ENCODE data around the gene OLFM2. TPM values are rescaled to one million over a fixed set of nuclear protein-coding genes. Genes with fewer than 3 reads are reported as not detected.
"Not testable (repeated sequence)": the region's sequence is repeated elsewhere in the genome, so short reads cannot be mapped to it uniquely, and the experiment has no call there.

OLFM2 gene
- total and polyA plus RNA-seq, 8 donors, result 2.4 to 27.4 (median 8.7) TPM

DNA sequence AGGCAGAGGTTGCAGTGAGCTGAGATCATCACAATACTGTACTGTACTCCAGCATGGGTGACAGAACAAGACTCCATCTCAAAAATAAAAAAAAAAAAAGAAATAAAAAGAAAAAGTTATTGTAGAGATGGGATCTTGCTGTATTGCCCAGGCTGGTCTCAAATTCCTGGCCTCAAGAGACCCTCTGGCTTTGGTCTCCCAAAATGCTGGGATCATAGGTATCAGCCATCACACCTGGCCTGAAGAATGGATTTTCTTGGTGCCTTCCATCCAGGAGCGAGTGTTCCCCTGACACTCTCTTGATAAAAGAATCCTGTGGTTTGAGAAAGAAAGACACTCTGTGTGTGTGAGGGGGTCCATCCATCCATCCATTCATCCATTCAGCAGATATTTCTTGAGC, 4.7 kb downstream of the OLFM2 start:
- H3K27ac ChIP-seq, result no peak overlapping the region
- peaks cover 0 to 4% (median 0%) of the 10 kb centered on the region in 3 donors for H3K4me1 ChIP-seq
- no peak for FAIRE-seq
- no peak overlapping the region for H3K4me3 ChIP-seq
- 83 to 88% methylated on average over 1 of the region's 1 CpG for WGBS, 2 donors
- DNase-seq, result no peak
- ATAC-seq, result no peak
- intact Hi-C loops (cut with DNase I), result loop anchor here in 2 of 3 donors (5.0 to 10.0 kb wide), 4 partner anchors 93 to 463 kb away; no protein-coding TSS in a partner anchor
- TF ChIP-seq, protein P1, sequence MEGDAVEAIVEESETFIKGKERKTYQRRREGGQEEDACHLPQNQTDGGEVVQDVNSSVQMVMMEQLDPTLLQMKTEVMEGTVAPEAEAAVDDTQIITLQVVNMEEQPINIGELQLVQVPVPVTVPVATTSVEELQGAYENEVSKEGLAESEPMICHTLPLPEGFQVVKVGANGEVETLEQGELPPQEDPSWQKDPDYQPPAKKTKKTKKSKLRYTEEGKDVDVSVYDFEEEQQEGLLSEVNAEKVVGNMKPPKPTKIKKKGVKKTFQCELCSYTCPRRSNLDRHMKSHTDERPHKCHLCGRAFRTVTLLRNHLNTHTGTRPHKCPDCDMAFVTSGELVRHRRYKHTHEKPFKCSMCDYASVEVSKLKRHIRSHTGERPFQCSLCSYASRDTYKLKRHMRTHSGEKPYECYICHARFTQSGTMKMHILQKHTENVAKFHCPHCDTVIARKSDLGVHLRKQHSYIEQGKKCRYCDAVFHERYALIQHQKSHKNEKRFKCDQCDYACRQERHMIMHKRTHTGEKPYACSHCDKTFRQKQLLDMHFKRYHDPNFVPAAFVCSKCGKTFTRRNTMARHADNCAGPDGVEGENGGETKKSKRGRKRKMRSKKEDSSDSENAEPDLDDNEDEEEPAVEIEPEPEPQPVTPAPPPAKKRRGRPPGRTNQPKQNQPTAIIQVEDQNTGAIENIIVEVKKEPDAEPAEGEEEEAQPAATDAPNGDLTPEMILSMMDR (IDR thresholded peaks at IDR 0.05), result no peak
- no peaks in the 10 kb centered on the region for H3K36me3 ChIP-seq
- no peaks in the 10 kb centered on the region for H3K27me3 ChIP-seq
- no peaks in the 10 kb centered on the region for H3K9me3 ChIP-seq

DNA sequence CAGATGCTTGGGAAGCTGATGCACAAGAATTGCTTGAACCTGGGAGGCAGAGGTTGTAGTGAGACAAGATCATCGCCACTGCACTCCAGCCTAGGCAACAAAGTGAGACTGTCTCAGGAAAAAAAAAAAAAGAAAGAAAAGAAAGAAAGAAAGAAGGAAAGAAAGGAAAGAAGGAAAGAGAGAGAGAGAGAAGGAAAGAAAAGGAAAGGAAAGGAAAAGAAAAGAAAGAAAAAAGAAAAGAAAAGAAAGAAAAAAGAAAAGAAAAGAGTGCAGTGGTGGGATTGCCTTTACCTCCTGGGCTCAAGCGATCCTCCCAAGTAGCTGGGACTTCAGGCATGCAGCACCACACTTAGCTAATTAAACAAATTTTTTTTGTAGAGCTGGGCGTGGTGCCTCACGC, 12.9 kb downstream of the OLFM2 start:
- FAIRE-seq (no peak), DNase-seq (no peak), ATAC-seq (no peak)
- H3K9me3 ChIP-seq, result no peaks in the 10 kb centered on the region
- H3K4me3 ChIP-seq, result no peak overlapping the region
- no peaks in the 10 kb centered on the region for H3K27me3 ChIP-seq
- H3K27ac ChIP-seq, result no peak overlapping the region
- WGBS, 2 donors, result 82 to 89% methylated on average over 4 of the region's 4 CpGs
- H3K36me3 ChIP-seq, result no peaks in the 10 kb centered on the region
- intact Hi-C loops (cut with DNase I), result no loop called here
- TF ChIP-seq, protein P1 (IDR thresholded peaks at IDR 0.05), result no peak
- no peaks in the 10 kb centered on the region for H3K4me1 ChIP-seq

DNA sequence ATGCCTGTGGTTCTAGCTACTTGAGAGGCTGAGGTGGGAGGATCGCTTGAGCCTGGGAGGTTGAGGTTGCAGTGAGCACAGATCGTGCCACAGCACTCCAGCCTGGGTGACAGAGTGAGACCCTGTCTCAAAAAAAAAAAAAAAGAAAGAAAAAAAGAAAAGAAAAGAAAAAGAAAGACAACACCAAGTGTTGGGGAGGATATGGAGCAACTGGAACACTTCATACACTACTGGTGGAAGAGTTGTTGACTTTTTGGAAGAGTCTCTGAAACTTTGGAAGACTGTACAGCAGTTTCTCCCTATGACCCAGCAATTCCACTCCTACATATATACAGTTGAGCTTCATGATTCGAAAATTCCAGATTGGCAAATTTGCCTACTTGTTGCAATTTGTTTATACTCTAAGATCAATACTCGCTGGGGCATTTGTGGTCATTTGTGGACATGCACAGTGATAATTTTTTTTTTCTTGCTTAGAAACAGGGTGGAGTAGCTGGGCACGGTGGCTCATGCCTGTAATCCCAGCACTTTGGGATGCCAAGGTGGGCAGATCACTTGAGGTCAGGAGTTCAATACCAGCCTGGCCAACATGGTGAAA, 13.4 kb downstream of the OLFM2 start:
- FAIRE-seq; H3K36me3 ChIP-seq; H3K27me3 ChIP-seq; H3K27ac ChIP-seq; H3K4me1 ChIP-seq; DNase-seq; H3K4me3 ChIP-seq; ATAC-seq; intact Hi-C loops (cut with DNase I); H3K9me3 ChIP-seq: not testable (repeated sequence)
- WGBS, 2 donors, result 73 to 76% methylated on average over 5 of the region's 5 CpGs

DNA sequence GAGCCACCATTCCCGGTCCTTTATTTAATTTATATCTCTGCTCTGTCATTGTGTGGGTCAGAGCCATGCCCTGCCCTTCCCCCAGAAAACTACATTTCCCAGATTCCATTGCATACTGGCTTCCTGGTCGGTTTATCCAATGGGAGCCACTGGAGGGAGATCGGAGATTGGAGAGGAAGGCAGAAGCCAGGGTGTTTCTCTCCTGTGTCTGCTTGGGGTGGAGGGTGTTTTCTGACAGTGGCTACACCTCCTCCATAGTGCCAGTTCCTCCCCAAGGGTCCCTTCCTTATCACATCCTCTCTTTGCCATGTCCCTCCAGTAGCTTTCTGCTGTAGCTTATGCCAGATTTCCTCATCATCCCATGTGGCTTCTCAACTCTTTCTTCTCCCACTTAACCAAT, 19.0 kb downstream of the OLFM2 start:
- FAIRE-seq, result no peak
- Histone ChIP-seq H3K4me3 (no peak overlapping the region), H3K36me3 (no peaks in the 10 kb centered on the region), H3K4me1 (no peaks in the 10 kb centered on the region), H3K27me3 (no peaks in the 10 kb centered on the region), H3K9me3 (no peaks in the 10 kb centered on the region), H3K27ac (no peak overlapping the region)
- TF ChIP-seq, protein P1 (IDR thresholded peaks at IDR 0.05), result no peak
- peak; percentile 40 to 78 (median 74) for ATAC-seq
- 3 to 5% methylated on average over 3 of the region's 3 CpGs for WGBS, 2 donors
- DNase-seq, result peak in 3 of 6 donors; percentile 30 to 32 (median 30)
- intact Hi-C loops (cut with DNase I), result no loop called here

DNA sequence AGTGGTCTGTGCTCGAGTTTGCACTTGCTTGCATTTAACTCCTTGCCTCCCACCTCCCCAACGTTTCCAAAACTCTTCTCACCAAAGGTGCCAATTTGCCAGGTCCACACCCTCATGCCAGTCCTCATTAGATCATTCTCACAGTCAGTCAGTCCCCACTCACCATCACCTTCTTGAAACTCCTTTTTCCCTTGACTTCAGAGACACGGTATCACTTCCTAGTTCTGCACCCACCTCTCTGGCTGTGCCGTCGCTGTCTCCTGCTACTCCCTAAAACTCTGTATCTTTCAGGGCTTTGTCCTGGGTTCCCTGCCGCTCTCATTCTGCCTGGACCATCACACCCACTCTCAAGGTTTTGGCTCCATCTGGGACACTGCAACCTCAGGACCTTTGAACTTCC, 19.6 kb downstream of the OLFM2 start:
- ATAC-seq, result no peak

More for the DNA sequence above, 19.6 kb downstream of the OLFM2 start:
- WGBS, 2 donors, result 40 to 42% methylated on average over 6 of the region's 6 CpGs
- Histone ChIP-seq H3K27me3 (no peaks in the 10 kb centered on the region), H3K4me3 (no peak overlapping the region), H3K27ac (no peak overlapping the region), H3K36me3 (no peaks in the 10 kb centered on the region), H3K4me1 (no peaks in the 10 kb centered on the region), H3K9me3 (no peaks in the 10 kb centered on the region)
- intact Hi-C loops (cut with DNase I), result no loop called here
- DNase-seq (no peak), FAIRE-seq (no peak)
- TF ChIP-seq, protein P1 (IDR thresholded peaks at IDR 0.05), result no peak

Measured in pancreas (tissue), 10 donors.